Ishikawa (cell line): ENCODE measurements around the gene MED12L.

Experiments used
- CEBPB ChIP-seq: IDR thresholded peaks from 2 replicates; pipeline ENCODE4 v1.6.1; 2012
- CREB1 ChIP-seq: IDR thresholded peaks from 2 replicates; pipeline ENCODE4 v1.6.1; 2012; ENCODE audit warnings: low read depth
- EGR1 ChIP-seq: IDR thresholded peaks from 2 replicates; pipeline ENCODE4 v1.6.1; 2012
- EP300 ChIP-seq: IDR thresholded peaks from 2 replicates; pipeline ENCODE4 v1.6.1; 2012; ENCODE audit warnings: borderline replicate concordance
- FOXM1 ChIP-seq: IDR thresholded peaks from 2 replicates; pipeline ENCODE4 v1.6.1; 2012; ENCODE audit warnings: low read depth, borderline replicate concordance
- NFIC ChIP-seq: IDR thresholded peaks from 2 replicates; pipeline ENCODE4 v1.6.1; 2012
- RAD21 ChIP-seq: IDR thresholded peaks from 2 replicates; pipeline ENCODE4 v1.6.1; 2012; ENCODE audit warnings: low read depth
- TAF1 ChIP-seq: IDR thresholded peaks from 2 replicates; pipeline ENCODE4 v1.6.1; 2012; ENCODE audit warnings: low read depth, mild to moderate bottlenecking
- TCF12 ChIP-seq: IDR thresholded peaks from 2 replicates; pipeline ENCODE4 v1.6.1; 2012; ENCODE audit warnings: low read depth
- TEAD4 ChIP-seq: IDR thresholded peaks from 2 replicates; pipeline ENCODE4 v1.6.1; 2012
- YY1 ChIP-seq: IDR thresholded peaks from 2 replicates; pipeline ENCODE4 v1.6.1; 2012; ENCODE audit warnings: low read depth
- ZBTB7A ChIP-seq: IDR thresholded peaks from 2 replicates; pipeline ENCODE4 v1.6.1; 2012; ENCODE audit warnings: low read depth
- TF ChIP-seq, protein P1 (sequence below): IDR thresholded peaks from 2 replicates; pipeline ENCODE4 v1.6.1; 2012
- TF ChIP-seq, protein P2 (sequence below): IDR thresholded peaks from 2 replicates; pipeline ENCODE4 v1.6.1; 2012
- TF ChIP-seq, protein P3 (sequence below): IDR thresholded peaks from 2 replicates; pipeline ENCODE4 v1.6.1; 2012; ENCODE audit warnings: low read depth, mild to moderate bottlenecking

The MED12L gene

DNA sequence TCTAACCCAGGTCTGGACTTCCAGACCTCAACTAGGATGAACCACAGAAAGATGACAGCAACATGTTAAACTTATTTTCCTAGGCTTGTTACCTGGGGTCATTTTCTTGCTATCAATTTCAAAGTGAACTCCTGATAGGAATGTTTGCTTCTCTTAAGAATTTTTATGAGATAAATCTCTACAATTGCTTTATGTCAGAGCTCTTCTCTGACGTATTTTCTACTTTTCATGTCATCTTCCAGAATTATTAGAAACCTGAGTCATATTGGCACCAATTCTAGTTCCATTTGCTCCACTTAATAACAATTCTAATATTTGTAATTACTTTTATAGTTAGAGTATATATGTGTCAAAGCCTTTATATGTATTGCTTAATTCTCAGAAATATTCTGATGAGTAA is 377.5 kb downstream of the MED12L start:
- TF ChIP-seq TEAD4 (no peak), TAF1 (no peak), NFIC (no peak), FOXM1 (no peak), EGR1 (no peak), CREB1 (no peak), YY1 (no peak), CEBPB (no peak), ZBTB7A (no peak), TCF12 (no peak), RAD21 (no peak), EP300 (no peak)
- TF ChIP-seq, protein P1, sequence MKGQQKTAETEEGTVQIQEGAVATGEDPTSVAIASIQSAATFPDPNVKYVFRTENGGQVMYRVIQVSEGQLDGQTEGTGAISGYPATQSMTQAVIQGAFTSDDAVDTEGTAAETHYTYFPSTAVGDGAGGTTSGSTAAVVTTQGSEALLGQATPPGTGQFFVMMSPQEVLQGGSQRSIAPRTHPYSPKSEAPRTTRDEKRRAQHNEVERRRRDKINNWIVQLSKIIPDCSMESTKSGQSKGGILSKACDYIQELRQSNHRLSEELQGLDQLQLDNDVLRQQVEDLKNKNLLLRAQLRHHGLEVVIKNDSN = no peak
- TF ChIP-seq, protein P2, sequence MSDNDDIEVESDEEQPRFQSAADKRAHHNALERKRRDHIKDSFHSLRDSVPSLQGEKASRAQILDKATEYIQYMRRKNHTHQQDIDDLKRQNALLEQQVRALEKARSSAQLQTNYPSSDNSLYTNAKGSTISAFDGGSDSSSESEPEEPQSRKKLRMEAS = no peak
- TF ChIP-seq, protein P3, sequence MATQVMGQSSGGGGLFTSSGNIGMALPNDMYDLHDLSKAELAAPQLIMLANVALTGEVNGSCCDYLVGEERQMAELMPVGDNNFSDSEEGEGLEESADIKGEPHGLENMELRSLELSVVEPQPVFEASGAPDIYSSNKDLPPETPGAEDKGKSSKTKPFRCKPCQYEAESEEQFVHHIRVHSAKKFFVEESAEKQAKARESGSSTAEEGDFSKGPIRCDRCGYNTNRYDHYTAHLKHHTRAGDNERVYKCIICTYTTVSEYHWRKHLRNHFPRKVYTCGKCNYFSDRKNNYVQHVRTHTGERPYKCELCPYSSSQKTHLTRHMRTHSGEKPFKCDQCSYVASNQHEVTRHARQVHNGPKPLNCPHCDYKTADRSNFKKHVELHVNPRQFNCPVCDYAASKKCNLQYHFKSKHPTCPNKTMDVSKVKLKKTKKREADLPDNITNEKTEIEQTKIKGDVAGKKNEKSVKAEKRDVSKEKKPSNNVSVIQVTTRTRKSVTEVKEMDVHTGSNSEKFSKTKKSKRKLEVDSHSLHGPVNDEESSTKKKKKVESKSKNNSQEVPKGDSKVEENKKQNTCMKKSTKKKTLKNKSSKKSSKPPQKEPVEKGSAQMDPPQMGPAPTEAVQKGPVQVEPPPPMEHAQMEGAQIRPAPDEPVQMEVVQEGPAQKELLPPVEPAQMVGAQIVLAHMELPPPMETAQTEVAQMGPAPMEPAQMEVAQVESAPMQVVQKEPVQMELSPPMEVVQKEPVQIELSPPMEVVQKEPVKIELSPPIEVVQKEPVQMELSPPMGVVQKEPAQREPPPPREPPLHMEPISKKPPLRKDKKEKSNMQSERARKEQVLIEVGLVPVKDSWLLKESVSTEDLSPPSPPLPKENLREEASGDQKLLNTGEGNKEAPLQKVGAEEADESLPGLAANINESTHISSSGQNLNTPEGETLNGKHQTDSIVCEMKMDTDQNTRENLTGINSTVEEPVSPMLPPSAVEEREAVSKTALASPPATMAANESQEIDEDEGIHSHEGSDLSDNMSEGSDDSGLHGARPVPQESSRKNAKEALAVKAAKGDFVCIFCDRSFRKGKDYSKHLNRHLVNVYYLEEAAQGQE = no peak

DNA sequence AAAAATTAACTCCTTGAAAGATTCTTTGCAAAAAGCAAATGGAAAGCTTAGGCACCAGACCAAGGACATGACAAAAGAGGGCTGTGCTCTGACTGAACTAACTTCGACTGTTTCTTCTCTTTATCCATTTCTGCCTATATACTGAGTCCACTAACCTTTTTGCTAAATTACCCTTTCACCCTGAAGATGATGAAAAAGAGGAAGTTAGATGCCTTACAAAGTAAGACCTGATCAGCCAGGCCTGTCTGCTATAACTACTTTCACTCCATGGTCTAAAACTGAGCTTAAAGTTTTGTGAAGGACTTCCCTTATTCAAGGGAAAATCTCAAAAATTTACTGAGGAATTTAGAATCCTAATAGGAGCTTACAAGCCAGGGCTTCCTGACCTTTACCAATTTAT is 381.6 kb downstream of the MED12L start:
- no peak for TF ChIP-seq FOXM1

DNA sequence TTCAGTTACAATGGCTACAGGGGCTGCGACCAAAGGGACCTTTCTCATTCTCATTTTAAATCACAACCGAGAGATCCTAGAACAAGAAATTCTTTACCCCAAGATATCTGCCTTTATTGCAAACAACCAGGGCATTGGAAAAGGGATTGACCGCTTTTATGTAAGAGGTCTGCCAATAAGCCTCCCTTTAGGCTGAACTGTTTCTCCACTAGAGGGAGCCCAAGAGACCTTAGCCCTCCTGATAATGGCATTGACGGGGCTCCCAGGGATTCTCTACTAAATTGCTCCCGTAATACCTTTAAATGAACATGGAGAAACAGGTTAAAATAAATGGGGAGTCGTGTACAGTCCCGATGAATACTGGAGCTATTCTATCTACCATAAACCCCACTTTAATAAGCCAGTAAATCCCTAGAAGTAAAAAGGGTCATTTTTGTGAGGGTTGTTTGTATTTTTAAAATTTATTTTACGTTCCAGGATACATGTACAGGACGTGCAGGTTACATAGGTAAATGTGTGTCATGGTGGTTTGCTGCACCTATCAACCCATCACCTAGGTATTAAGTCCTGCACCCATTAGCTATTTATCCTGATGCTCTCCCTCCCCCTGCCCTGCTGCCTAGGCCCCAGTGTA is 382.9 kb downstream of the MED12L start:
- TF ChIP-seq TAF1 (no peak), RAD21 (peak; percentile 67), EP300 (no peak), CREB1 (no peak)

DNA sequence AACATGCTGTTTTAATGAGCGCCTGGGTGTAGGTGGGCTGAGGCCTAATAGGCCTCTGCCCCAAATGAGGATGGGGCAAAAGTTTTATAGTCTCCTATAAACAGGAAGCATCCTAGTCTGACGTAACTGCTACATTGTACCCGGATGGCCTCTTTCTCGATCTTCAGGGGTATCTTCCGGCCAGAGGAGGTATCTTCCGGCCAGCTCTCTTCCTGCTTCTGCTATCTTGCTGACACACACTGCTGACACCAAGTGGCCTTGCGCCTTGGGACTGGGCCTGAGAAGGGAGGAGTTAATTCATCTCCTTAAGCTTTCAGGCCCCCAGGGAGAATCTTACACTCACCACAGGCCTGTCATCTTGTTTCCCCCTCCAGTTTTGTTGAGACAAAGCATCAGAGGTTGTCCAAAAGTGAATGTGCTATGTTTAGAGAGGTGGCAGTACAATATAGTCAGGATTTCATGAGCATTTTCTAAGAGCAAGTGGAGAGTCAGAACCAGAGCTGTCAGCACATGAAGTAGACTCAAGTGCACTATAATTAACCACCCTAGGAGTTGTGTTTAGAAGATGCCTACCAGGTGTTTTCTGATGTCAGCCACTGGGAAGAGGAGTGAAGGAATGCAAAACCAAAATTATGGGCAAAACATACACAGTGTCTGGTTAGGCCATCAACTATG is 391.0 kb downstream of the MED12L start:
- TF ChIP-seq, protein P3 = no peak
- no peak for TF ChIP-seq TAF1
- TF ChIP-seq, protein P2 = no peak
- TF ChIP-seq YY1 = no peak
- no peak for TF ChIP-seq RAD21
- TF ChIP-seq, protein P1 = no peak
- TF ChIP-seq EGR1 = no peak
- no peak for TF ChIP-seq FOXM1
- no peak for TF ChIP-seq EP300
- TF ChIP-seq TEAD4 = no peak
- TF ChIP-seq TCF12 = no peak
- no peak for TF ChIP-seq CEBPB

DNA sequence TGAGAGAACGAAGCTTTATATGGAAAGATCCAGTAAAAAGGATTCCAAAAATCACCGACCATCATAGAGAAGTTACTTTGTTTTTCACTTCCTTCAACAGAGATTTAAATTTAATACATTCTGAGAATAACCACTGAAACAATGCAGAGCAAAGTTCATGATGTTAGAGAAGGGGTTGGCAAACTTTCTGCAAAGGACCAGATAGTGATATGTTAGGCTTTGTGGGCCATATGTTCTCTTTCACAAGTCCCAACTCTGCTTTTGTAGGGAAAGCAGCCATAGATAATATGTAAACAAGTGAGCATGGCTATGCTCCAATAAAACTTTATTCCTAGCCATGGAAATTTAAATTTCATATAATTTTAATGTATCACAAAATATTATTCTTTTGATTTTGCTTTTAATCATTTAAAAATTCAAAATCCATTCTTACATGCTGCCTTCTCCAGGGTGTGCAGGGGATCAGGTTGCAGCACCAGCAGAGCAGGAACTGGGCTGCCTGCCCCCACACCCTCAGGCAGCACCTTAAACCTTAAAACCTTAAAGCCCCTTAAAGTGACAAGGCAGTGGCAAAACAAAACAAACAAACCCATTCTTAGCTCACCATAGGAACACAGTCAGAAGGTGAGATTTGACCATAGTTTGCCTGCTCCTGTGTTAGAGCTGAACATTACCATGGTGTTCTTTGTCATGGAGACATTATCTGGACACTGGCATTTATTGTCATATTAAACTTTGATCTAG is 392.3 kb downstream of the MED12L start:
- TF ChIP-seq, protein P1 = no peak
- TF ChIP-seq FOXM1 (no peak), YY1 (no peak), EP300 (no peak), TEAD4 (no peak), TAF1 (no peak)
- TF ChIP-seq, protein P3 = no peak
- TF ChIP-seq, protein P2 = no peak
